GM19455 (cell line): ENCODE data around the gene NOS1.
"Not testable (repeated sequence)": the region's sequence is repeated elsewhere in the genome, so short reads cannot be mapped to it uniquely, and the experiment has no call there.

Source experiments
- ATAC-seq: cut with Tn5 transposase; IDR thresholded peaks from one replicate; pipeline ENCODE4 v1.9.1; 2021; ENCODE audit not compliant: unreplicated experiment

The NOS1 gene

DNA sequence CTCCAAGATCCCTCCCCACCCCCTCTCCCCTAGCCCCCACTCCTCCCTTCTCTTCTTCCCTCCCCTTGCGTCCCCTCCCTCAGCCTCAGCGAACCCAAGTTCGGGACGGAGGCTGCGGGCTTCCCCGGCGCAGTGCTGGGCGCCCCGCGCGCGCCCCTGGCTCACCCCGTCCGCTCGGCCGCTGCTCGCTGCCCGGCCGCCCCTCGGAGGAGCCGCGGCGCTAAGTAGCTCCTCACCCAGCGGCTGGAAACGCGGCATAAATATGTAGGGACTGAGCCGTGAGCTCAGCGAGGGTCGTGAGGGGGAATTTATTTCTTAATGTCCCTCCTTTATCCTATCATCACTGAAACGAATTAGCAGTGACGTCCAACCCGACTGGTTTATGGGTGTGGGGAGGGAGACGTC lies at the start of gene NOS1:
TSS of gene NOS1 (minus strand) at position 280 of the 405 bp plus-strand sequence. CDS start 30,557 bp downstream, outside the sequence.
- no peak for ATAC-seq

DNA sequence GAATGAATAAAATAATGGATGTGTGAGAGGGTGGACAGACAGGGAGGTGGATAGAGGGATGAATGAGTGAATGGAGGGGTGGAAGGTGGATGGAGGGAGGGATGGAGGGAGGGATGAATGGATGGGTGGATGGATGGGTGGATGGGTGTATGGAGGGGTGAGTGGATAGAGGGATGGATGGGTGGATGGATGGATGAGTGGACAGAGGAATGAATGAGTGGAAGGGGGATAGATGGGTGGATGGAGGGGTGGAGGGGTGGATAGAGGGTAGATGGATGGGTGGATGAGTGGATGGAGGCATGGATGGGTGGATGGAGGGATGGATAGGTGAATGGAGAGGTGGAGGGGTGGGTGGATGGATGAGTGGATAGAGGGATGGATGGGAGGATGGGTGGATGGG lies 47.9 kb upstream of the NOS1 start:
- no peak for ATAC-seq

DNA sequence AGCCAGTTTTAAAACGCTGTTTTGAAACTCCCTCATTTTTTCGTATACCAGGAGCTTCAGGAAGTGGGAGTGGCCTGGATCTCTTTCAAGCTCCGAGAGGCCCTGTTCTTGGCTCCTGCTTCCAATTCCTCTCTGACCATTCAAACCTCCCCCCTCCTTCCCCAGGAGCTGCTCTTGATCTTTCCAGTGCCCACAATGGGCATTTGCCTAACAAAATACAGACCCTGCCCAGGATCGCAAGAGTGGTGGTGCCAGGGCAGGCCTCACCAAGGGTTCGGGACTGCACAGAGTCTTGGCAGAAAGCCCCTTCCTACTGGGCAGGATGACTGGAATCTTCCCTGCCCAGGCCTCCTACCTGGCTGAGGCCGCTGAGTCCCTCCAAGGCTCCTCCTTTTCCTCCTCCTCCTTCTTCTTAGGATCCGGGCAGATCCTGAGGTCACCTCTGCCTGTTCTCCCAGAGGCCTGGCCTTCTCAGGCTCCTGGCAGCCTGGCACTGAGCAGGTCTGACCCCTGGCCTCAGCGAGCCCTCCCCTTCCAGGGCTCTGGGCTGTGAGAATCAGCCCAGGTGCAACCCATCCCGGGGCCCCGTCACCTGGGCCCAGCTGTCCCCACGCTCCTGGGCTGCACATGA lies 46.9 kb upstream of the NOS1 start:
- ATAC-seq: no peak

DNA sequence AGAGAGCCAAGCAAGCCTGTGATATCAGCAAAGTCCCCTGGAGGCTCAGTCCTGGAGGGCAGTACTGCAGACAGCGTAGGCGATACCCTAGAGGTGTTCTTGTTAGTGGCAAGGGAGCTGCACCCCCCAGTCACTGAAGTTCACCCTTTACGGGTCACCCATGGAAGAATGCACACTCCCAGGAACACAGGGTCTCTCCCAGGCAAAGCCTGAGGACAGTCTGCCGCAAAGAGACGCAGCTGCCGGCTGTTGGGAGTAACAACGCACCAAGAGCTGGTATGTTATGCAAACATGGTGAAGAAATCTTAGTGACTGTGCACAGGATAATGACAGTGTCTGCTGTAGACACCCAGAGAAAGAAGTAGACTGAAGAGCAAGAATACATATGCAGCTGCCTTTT lies 43.5 kb upstream of the NOS1 start:
- ATAC-seq: no peak

DNA sequence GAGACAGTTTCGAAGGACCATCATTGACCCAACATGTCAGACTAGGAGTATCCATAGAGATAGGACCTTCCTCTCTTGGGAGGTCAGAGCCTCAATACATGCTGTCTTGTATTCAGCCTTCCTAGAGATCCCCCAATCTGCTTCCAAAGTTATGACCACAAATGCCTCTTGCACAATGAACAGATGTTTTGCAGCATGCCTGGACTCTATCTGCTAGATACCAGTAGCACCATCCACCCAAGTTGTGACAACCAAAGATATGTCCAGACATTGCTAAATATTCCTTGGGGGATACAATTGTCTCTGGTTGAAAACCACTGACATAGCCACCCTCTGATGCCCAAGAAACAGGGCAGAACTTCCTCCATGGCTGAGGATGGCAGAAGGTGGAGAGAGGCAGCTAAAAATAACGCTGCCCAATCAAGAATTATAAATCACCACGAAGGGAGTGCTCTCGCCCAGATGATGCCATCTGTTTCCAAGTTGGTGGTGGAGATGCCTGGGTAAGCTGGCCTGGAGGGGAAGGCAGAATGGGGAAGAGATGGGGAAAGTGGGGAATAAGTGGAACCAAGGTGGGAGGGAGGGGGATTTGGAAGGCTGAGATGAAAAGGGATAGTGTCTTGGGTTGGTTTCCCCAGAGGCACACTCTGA lies 42.9 kb upstream of the NOS1 start:
- no peak for ATAC-seq

- no peak for ATAC-seq
Observed at GRCh38 chr12:117403586-117404139, 42.2 kb upstream of the NOS1 start.

DNA sequence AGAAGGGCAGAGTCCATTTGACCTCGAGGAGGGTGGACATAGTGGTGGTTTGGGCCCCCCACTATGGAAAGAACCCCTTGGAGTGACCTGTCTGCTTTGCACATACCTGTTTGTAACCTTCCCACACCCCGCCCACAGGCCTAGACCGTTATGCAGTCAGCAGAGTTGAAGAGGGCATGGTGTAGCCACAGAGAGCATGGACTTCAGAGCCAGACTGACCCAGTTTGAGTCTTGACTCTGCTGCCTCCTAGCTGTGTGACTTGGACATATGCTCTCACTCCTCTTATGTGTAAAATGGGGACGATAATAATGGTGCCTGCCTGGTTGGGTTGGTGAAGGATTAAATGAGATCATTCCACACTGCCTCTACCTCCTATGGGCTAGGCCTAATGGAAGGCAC lies 40.9 kb upstream of the NOS1 start:
- ATAC-seq: no peak

GRCh38 chr12:117400912-117401311 lies 39.5 kb upstream of the NOS1 start:
- ATAC-seq: no peak

- ATAC-seq: not testable (repeated sequence)
Observed at GRCh38 chr12:117398482-117398881, 37.1 kb upstream of the NOS1 start.

DNA sequence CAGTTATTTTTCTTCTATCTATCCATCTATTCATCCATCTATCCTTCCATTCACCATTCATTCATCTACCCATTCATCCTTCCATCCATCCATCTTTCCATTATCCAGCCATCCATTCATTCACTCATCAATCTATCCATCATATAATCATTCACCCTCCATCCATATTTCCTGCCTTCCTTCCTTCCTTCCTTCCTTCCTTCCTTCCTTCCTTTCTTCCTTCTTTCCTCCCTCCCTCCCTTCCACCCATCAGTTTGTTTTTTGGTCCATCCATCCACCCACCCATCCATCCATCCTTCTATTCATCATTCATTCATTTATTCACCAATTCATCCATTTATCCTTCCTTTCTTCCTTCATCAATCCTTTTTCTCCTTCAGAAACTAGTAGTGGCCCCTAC lies 34.3 kb upstream of the NOS1 start:
- ATAC-seq: no peak

GRCh38 chr12:117394491-117394890 lies 33.1 kb upstream of the NOS1 start:
- no peak for ATAC-seq

- no peak for ATAC-seq
Observed at GRCh38 chr12:117393656-117394055, 32.2 kb upstream of the NOS1 start.

DNA sequence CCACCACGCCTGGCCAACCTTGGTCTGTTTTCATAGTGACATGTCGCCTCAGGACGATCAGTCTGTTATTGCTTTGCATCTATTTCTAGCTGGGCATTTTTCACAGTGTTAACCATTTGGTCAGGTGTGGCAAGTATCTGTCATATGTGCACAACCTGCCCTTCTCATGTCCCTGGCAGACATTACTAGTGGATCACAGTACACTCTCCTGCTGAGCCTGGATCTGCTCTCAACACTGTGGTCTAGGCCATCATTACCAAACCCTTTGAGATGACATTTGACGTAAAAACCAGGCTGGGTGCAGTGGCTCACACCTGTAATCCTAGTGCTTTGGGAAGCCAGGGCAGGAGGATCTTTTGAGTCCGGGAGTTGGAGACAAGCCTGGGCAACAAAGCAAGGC lies 29.4 kb upstream of the NOS1 start:
- no peak for ATAC-seq

DNA sequence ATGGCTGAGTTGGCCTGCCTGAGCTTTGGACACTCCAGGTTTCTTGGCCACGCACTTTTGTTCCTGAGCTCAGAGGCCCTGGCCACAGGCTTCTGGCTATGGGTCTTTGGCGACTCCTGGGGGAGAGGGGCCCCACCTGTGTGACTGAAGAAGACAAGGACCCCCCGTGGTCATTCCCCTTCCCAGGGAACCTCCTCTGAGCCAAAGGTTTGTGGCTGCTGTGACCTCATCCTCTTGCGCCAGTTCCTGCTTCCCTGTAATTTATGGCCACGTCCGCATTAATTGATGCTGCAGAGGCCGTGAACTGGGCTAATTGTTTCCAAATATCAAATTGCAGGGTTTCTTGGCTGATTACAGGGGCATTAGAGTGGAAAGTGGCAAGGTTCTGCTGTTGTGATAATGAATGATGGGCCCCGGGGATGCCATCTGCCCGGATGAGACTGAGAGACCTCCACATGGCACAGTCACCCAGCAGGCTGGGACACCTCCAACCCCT lies 27.6 kb upstream of the NOS1 start:
- no peak for ATAC-seq

GRCh38 chr12:117387832-117388231 lies 26.4 kb upstream of the NOS1 start:
- no peak for ATAC-seq

GRCh38 chr12:117384735-117385134 lies 23.3 kb upstream of the NOS1 start:
- no peak for ATAC-seq

GRCh38 chr12:117380083-117380482 lies 18.7 kb upstream of the NOS1 start:
- no peak for ATAC-seq

DNA sequence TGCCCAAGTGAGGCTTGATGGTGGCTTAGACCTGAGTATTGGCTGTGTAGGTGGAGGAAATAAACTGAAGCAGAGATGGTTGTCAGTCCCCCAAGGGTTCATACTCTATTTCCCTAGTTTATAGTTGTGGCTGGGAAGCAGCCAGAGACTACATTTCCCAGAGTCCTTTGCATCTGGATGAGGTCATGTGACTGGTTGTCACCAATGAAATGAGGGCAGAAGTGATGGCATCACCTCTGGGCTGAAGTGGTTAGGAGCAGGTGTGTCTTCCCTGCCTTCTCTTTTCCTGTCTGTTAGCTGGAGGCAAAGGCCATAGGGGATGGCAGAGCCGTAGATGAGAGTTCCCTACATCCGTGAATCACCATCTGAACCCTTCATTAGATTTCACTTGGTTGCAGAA lies 16.3 kb upstream of the NOS1 start:
- no peak for ATAC-seq

GRCh38 chr12:117370588-117370987 lies 9.2 kb upstream of the NOS1 start:
- ATAC-seq: no peak

DNA sequence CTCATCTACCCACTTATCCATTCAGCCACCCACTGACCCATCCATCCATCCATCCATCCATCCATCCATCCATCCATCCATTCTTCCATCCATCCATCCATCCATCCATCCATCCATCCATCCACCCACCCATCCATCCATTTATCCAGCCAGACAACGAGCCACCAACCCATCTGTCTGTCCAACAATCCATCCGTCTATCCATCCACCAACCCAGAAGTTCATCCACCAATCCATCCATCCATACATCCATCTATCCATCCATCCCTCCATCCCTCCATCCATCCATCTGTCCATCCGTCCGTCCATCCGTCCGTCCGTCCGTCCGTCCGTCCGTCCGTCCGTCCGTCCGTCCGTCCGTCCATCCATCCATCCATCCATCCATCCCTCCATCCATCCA lies 8.6 kb upstream of the NOS1 start:
- not testable (repeated sequence) for ATAC-seq

DNA sequence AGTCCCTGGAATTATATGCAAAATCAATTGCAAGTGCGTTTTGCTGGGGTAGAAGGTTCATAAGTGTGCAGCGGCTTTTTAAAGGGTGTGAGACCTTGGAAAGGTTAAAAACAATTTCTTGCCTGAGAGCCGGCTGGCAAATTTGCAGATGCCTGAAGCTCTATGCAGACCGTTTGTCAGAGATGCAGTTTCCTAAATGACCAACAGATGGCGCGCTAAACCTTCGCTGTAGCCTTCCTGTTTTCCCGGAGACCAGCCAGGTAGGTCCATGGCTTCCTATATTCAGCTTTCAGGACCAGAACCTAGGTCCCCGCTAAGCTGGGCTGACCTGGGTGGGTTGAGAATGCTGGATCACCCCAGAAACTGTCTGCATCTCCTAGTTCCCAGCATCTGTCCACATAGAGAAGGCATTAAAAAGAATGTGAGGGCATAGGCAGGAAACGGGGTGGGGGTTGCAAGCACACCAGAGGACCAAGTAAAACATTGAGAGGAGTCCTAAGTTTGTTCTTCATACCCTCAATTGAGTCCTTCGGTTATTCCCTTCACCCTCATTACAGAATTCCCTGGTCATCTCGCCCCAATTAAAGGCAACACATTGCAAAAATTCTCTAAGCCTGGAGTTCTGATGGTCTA lies 5.7 kb upstream of the NOS1 start:
- no peak for ATAC-seq

GRCh38 chr12:117365049-117365616 lies 3.7 kb upstream of the NOS1 start:
- ATAC-seq: no peak
